GM13977 (cell line): ENCODE data around the gene TMEM186.
"Not testable (repeated sequence)": the region's sequence is repeated elsewhere in the genome, so short reads cannot be mapped to it uniquely, and the experiment has no call there.

Experiments used
- DNase-seq: peaks from one replicate; pipeline ENCODE4 v3.0.0; 2012; ENCODE audit warnings: low spot score
- in situ Hi-C: fragments of 300-500 bp; cut with MboI; formaldehyde crosslinking; loops from one replicate; pipeline ENCODE4 v1.12.0; 2022; ENCODE audit warnings: low sequenced_read_pairs, low pct_unique_long_range_greater_than_20kb, mixed read lengths, inconsistent platforms; ENCODE audit not compliant: unreplicated experiment
- TF ChIP-seq, protein P1 (sequence below): IDR thresholded peaks from 2 replicates; pipeline ENCODE4 v1.5.1; 2012; ENCODE audit warnings: mild to moderate bottlenecking, control low read depth; ENCODE audit not compliant: insufficient read depth; ENCODE audit errors: extremely low read depth, missing control alignments

Gene TMEM186

DNA sequence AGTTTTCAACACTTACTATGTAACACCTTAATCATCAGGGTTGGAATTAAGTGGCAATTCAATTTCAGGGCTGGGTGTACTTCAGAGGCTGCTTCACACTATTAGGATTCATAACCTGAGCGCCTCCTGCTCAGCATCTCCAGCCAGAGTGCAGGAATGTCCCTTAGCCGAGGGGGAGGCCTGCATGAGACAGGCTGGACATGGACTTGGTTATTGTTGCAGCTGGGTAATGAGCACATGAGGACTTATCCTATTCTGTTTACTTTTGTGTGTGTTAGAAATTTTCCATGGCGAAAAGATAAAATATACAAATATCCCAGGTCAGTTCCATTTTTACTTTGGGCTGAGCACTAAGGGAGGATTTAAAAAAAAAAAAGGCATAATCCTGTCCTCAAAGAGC is 10.6 kb upstream of the TMEM186 start:
- DNase-seq = no peak
- TF ChIP-seq, protein P1, sequence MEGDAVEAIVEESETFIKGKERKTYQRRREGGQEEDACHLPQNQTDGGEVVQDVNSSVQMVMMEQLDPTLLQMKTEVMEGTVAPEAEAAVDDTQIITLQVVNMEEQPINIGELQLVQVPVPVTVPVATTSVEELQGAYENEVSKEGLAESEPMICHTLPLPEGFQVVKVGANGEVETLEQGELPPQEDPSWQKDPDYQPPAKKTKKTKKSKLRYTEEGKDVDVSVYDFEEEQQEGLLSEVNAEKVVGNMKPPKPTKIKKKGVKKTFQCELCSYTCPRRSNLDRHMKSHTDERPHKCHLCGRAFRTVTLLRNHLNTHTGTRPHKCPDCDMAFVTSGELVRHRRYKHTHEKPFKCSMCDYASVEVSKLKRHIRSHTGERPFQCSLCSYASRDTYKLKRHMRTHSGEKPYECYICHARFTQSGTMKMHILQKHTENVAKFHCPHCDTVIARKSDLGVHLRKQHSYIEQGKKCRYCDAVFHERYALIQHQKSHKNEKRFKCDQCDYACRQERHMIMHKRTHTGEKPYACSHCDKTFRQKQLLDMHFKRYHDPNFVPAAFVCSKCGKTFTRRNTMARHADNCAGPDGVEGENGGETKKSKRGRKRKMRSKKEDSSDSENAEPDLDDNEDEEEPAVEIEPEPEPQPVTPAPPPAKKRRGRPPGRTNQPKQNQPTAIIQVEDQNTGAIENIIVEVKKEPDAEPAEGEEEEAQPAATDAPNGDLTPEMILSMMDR = no peak
- in situ Hi-C loops = no loop called here

DNA sequence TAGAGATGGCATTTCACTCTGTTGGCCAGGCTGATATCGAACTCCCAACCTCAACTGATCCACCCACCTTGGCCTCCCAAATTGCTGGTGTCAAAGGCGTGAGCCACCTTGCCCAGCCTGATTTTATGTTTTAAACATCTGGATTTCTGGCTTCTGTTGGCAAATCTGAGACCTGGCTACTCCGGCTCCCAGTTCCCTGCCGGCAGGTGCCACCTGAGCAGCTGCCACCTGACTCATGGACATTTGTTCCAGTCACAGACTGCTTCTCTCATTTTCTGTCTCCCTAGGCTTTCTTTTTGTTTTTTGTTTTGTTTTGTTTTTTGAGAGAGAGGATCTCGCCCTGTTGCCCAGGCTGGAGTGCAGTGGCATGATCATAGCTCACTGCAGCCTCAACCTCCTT is 9.8 kb upstream of the TMEM186 start:
- no peak for DNase-seq
- TF ChIP-seq, protein P1 = no peak
- in situ Hi-C loops = no loop called here

DNA sequence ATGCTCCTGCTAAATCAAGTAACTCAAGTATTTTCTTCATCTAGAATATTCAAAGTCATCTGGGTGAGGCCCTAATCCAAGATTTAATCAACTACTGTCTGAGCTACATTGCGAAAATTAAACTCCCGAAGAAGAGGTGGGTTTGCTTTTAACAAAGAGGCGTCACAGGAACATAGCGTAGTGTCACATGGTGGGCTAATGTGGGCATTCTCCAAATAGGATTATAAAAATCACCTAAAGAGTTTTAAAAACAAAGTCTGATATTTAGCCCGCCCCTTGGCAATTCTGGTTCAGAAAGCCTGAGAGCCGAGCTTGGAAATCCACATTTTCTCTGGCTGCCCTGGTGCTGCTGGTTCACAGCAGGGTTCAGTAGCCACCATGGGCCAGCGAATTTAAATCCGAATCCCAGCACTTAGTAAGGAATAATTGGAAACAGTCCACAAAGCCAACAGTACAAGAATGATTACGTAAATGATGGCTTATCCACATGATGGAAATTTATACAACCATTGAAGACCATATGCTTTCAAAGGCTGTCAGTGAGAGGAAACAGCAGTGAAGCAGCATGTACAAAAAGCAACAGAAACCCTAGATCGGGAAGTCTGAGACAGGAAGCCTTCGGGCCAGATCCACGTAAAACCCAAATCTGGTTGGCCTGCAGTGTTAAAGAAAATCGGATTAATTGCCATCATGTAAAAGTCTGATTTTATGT is 9.0 kb upstream of the TMEM186 start:
- no peak for DNase-seq
- in situ Hi-C loops = no loop called here
- TF ChIP-seq, protein P1 = no peak

DNA sequence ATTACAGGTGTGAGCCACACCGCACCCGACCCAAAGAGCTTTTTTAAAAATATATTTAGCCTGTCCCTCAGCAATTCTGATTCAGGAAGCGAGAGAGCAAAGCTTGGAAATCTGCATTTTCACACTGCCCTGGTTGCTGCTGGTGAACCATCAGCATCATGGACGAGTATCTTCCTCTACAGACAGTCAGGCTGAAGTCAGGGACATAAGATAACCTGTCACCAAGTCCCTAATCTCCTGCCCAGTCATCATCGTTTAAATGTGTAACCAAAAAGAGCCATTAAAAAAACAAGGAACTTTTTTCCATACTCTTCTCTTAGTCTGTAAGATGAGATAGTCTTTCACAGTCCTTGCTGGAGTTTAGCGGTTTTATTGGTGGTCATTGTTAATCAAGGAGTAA is 6.9 kb upstream of the TMEM186 start:
- TF ChIP-seq, protein P1 = no peak
- in situ Hi-C loops = no loop called here
- DNase-seq = no peak

DNA sequence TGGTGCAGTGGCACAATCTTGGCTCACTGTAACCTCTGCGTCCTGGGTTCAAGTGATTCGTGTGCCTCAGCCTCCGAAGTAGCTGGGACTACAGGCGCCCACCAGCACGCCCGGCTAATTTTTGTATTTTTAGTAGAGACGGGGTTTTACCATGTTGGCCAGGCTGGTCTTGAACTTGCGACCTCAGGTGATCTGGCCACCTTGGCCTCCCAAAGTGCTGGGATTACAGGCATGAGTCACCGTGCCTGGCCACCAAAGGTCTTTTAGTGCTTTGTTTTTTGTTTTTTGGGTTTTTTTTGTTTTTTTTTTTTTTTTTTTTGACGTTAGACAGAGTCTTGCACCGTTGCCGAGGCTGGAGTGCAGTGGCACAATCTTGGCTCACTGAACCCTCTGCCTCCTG is 6.3 kb upstream of the TMEM186 start:
- in situ Hi-C loops, DNase-seq: not testable (repeated sequence)

DNA sequence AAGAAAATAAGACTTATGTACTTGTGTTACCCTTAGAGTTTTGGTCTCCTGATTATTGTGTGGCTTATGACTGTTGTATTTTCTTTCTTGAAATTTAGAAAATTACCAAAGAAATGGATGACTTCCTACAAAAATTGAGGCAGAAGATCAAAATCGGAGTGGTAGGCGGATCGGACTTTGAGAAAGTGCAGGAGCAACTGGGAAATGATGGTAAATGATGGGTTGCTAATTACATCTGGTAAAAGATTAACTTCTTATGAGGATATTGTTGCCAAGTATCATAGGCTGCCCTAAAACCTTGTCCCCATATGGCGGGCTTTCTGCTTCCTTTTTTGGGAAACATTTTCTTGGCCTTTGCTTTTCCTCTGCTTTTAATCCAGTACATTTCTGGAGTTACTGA is 4.3 kb upstream of the TMEM186 start:
- TF ChIP-seq, protein P1 = no peak
- in situ Hi-C loops = no loop called here
- DNase-seq = no peak

DNA sequence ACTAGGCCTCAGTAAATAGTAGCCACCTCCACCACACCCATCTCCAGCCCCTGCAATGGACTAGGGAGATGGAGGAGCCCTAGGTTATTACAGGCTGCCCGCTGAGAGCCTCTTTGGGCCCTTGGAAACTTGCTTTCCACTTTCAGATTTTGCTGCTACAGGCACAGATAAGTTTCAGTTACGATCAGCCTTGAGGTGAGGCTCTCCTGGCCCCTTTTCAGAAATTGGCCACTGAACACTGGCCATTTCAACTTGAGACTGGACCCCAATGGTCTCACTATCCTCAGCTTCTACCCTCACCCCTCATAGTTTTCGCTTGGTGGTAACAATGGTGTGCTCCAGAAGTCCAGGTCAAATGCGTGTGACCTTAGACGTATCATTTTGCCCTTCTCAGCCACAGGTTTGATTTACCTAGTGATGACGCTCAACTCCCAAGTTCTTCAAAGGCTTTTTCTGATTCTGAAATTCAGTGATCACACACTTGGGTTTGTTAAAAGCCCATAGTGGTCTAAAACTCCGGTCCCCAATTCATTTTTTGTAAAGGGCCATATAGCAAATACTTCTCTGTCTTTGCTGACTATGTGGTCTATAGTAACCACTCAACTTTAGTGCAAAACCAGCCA is 1.2 kb upstream of the TMEM186 start:
- DNase-seq = no peak
- in situ Hi-C loops = loop anchor here (10.0 to 25.0 kb wide), 2 partner anchors 124 to 236 kb away; partner anchors contain the start of gene ABAT
- TF ChIP-seq, protein P1 = no peak
